ENCODE data around the gene KRTAP15-1.

Gene KRTAP15-1

GRCh38 chr21:30480145-30480544 is 40.1 kb downstream of the KRTAP15-1 start, which contains the start of gene KRTAP19-1:
TSS of gene KRTAP19-1 (minus strand) at chr21:30480367. CDS start at chr21:30480317, 50 bp downstream.
- Histone ChIP-seq H3K9me3 (ENCODE audit: low read length) (no peaks in the 10 kb centered on the region), H3K4me2 (ENCODE audit: low read length) (no peak within 1 kb of the TSS), H3K4me1 (ENCODE audit: insufficient read depth, low read length, severe bottlenecking) (no peaks in the 10 kb centered on the region), H3K4me3 (ENCODE audit: low read depth, low read length, poor library complexity, severe bottlenecking) (no peak within 1 kb of the TSS), H3K9me2 (ENCODE audit: low read depth, low read length) (no peaks in the 10 kb centered on the region), H3K36me3 (ENCODE audit: insufficient read depth, low read length) (no peaks in the 10 kb centered on the region), H3K27me3 (ENCODE audit: insufficient read depth, low read length) (no peaks in the 10 kb centered on the region), H3K27ac (ENCODE audit: low read depth, low read length, poor library complexity, severe bottlenecking) (no peak within 1 kb of the TSS), H3K79me2 (ENCODE audit: insufficient read depth, low read length) (no peaks in the 10 kb centered on the region), H3K9ac (ENCODE audit: low read length) (no peak within 1 kb of the TSS), H3F3A (ENCODE audit: insufficient read depth, low read length) (no peaks in the 10 kb centered on the region), H2AFZ (ENCODE audit: low read length) (no peak within 1 kb of the TSS), H4K20me1 (ENCODE audit: insufficient read depth, low read length) (no peaks in the 10 kb centered on the region)
- TF ChIP-seq CTCF (IDR thresholded peaks at IDR 0.05; ENCODE audit: low read length) (no peak), EZH2 (IDR thresholded peaks at IDR 0.05; ENCODE audit: borderline replicate concordance, low read length) (no peak)

DNA sequence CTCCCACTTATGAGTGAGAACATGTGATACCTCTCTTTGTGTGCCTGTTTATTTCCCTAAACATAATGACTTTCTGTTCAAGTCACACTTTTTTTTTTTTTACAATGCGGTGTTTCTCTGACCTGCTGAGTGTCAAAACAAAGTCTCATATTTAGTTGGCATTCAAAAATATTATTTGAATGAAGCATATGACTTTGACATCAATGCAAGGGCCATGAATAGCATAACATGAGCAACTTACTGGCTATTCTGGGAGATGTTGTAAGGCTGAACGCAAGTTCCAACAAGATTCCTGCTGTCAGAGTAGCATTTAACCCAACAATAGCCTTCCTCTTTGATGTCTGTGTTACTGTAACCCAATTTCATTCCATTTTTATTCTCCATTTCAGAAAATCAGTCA is 42.1 kb downstream of the KRTAP15-1 start:
- H3K27me3 ChIP-seq (ENCODE audit: insufficient read depth, low read length) = no peaks in the 10 kb centered on the region
- no peaks in the 10 kb centered on the region for H3K4me1 ChIP-seq (ENCODE audit: insufficient read depth, low read length, severe bottlenecking)
- no peaks in the 10 kb centered on the region for H4K20me1 ChIP-seq (ENCODE audit: insufficient read depth, low read length)
- H3K36me3 ChIP-seq (ENCODE audit: insufficient read depth, low read length) = no peaks in the 10 kb centered on the region
- H3F3A ChIP-seq (ENCODE audit: insufficient read depth, low read length) = no peaks in the 10 kb centered on the region
- H2AFZ ChIP-seq (ENCODE audit: low read length) = no peak overlapping the region
- no peak overlapping the region for H3K9ac ChIP-seq (ENCODE audit: low read length)
- H3K9me3 ChIP-seq (ENCODE audit: low read length) = no peaks in the 10 kb centered on the region
- no peaks in the 10 kb centered on the region for H3K9me2 ChIP-seq (ENCODE audit: low read depth, low read length)
- TF ChIP-seq CTCF (IDR thresholded peaks at IDR 0.05; ENCODE audit: low read length) (no peak), EZH2 (IDR thresholded peaks at IDR 0.05; ENCODE audit: borderline replicate concordance, low read length) (no peak)
- H3K4me3 ChIP-seq (ENCODE audit: low read depth, low read length, poor library complexity, severe bottlenecking) = no peak overlapping the region
- H3K4me2 ChIP-seq (ENCODE audit: low read length) = no peak overlapping the region
- no peak overlapping the region for H3K27ac ChIP-seq (ENCODE audit: low read depth, low read length, poor library complexity, severe bottlenecking)
- no peaks in the 10 kb centered on the region for H3K79me2 ChIP-seq (ENCODE audit: insufficient read depth, low read length)

DNA sequence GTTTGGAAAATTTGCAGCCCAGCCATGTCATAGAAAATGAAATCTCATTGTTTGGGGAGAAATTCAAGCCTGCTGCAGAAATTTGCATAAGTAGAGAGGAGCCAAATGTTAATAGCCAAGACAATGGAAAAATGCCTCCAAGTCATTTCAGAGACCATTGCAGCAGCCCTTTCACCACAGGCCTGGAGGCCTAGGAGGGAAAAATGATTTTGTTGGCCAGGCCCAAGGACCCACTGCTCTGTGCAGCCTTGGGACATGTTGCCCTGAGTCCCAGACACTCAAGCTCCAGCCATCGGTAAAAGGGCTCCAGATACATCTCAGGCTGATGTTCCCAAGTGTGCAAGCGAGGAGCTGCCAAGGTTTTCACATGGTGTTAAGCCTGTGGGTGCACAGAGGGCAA is 46.1 kb downstream of the KRTAP15-1 start:
- Histone ChIP-seq H3K27ac (ENCODE audit: low read depth, low read length, poor library complexity, severe bottlenecking) (no peak overlapping the region), H3F3A (ENCODE audit: insufficient read depth, low read length) (no peaks in the 10 kb centered on the region), H3K4me2 (ENCODE audit: low read length) (no peak overlapping the region), H3K4me3 (ENCODE audit: low read depth, low read length, poor library complexity, severe bottlenecking) (no peak overlapping the region), H3K79me2 (ENCODE audit: insufficient read depth, low read length) (no peaks in the 10 kb centered on the region), H4K20me1 (ENCODE audit: insufficient read depth, low read length) (no peaks in the 10 kb centered on the region), H3K9me2 (ENCODE audit: low read depth, low read length) (no peaks in the 10 kb centered on the region), H3K27me3 (ENCODE audit: insufficient read depth, low read length) (no peaks in the 10 kb centered on the region), H3K4me1 (ENCODE audit: insufficient read depth, low read length, severe bottlenecking) (no peaks in the 10 kb centered on the region), H3K9ac (ENCODE audit: low read length) (no peak overlapping the region), H3K9me3 (ENCODE audit: low read length) (no peaks in the 10 kb centered on the region), H2AFZ (ENCODE audit: low read length) (no peak overlapping the region), H3K36me3 (ENCODE audit: insufficient read depth, low read length) (no peaks in the 10 kb centered on the region)
- TF ChIP-seq EZH2 (IDR thresholded peaks at IDR 0.05; ENCODE audit: borderline replicate concordance, low read length) (no peak), CTCF (IDR thresholded peaks at IDR 0.05; ENCODE audit: low read length) (no peak)
